HEK293T (cell line): ENCODE measurements around the gene SWSAP1.
"Not testable (repeated sequence)": the region's sequence is repeated elsewhere in the genome, so short reads cannot be mapped to it uniquely, and the experiment has no call there.

Experiments
- CTCF ChIA-PET: fragments of 350-600 bp; formaldehyde crosslinking; extraction: SDS; loops from one replicate; lab custom pipeline; 2021; ENCODE audit warnings: antibody characterized with exemption, inconsistent platforms; lab: Yijun Ruan, JAX
- POLR2A ChIA-PET: fragments of 350-600 bp; formaldehyde crosslinking; extraction: SDS; loops from one replicate; lab custom pipeline; 2020; ENCODE audit warnings: antibody characterized with exemption, inconsistent platforms; lab: Yijun Ruan, JAX
- DNase-seq: peaks from one replicate; pipeline ENCODE4 v3.0.0; 2012; ENCODE audit warnings: mixed read lengths; ENCODE audit errors: extremely low spot score
- ARNT ChIP-seq: fragments of 450-650 bp; IDR thresholded peaks from 2 replicates; pipeline ENCODE4 v1.6.1; 2017; ENCODE audit warnings: mild to moderate bottlenecking
- BHLHE40 ChIP-seq: fragments of 450-650 bp; IDR thresholded peaks from 2 replicates; pipeline ENCODE4 v1.6.1; 2016; ENCODE audit warnings: mild to moderate bottlenecking, moderate library complexity, borderline replicate concordance
- CTBP1 ChIP-seq: fragments of 450-650 bp; IDR thresholded peaks from 2 replicates; pipeline ENCODE4 v1.6.1; 2016; ENCODE audit warnings: borderline replicate concordance
- ELF4 ChIP-seq: fragments of 450-650 bp; IDR thresholded peaks from 2 replicates; pipeline ENCODE4 v1.6.1; 2017; ENCODE audit warnings: antibody characterized with exemption
- FOXA1 ChIP-seq: fragments of 450-650 bp; IDR thresholded peaks from 2 replicates; pipeline ENCODE4 v1.6.1; 2016; ENCODE audit warnings: mild to moderate bottlenecking
- FOXK2 ChIP-seq: fragments of 450-650 bp; IDR thresholded peaks from 2 replicates; pipeline ENCODE4 v1.6.1; 2016; ENCODE audit warnings: mild to moderate bottlenecking
- FOXM1 ChIP-seq: fragments of 450-650 bp; IDR thresholded peaks from 2 replicates; pipeline ENCODE4 v1.6.1; 2017; ENCODE audit warnings: mild to moderate bottlenecking, borderline replicate concordance
- HDGF ChIP-seq: fragments of 450-650 bp; IDR thresholded peaks from 2 replicates; pipeline ENCODE4 v1.6.1; 2017; ENCODE audit warnings: antibody characterized with exemption, borderline replicate concordance
- L3MBTL2 ChIP-seq: fragments of 450-650 bp; conservative IDR thresholded peaks from 2 replicates; pipeline ENCODE4 v1.6.1; 2016; ENCODE audit warnings: mild to moderate bottlenecking
- LEF1 ChIP-seq: fragments of 450-650 bp; IDR thresholded peaks from 2 replicates; pipeline ENCODE4 v1.6.1; 2017; ENCODE audit warnings: mild to moderate bottlenecking, borderline replicate concordance
- NFRKB ChIP-seq: fragments of 450-650 bp; IDR thresholded peaks from 2 replicates; pipeline ENCODE4 v1.6.1; 2016; ENCODE audit warnings: mild to moderate bottlenecking, moderate library complexity
- SP1 ChIP-seq: fragments of 450-650 bp; IDR thresholded peaks from 2 replicates; pipeline ENCODE4 v1.6.1; 2017
- SUZ12 ChIP-seq: fragments of 450-650 bp; IDR thresholded peaks from 2 replicates; pipeline ENCODE4 v1.6.1; 2016; ENCODE audit warnings: mild to moderate bottlenecking
- TARDBP ChIP-seq: fragments of 450-650 bp; IDR thresholded peaks from 2 replicates; pipeline ENCODE4 v1.6.1; 2016
- ZNF384 ChIP-seq: fragments of 450-650 bp; IDR thresholded peaks from 2 replicates; pipeline ENCODE4 v1.6.1; 2016
- TF ChIP-seq, protein P1 (sequence below): fragments of 450-650 bp; IDR thresholded peaks from 2 replicates; pipeline ENCODE4 v1.6.1; 2016

SWSAP1 gene

GRCh38 chr19:11399667-11400066 lies 25.2 kb downstream of the SWSAP1 start:
- DNase-seq = no peak
- POLR2A ChIA-PET = interaction anchor here (0.8 kb wide), 1 partner anchor 9 kb away, joined by 3 read pairs; no protein-coding TSS in a partner anchor
- TF ChIP-seq HDGF (no peak), FOXK2 (no peak), ELF4 (no peak)
- CTCF ChIA-PET = no interaction called here

- ChIA-PET POLR2A (no interaction called here), CTCF (no interaction called here)
- no peak for DNase-seq
- TF ChIP-seq FOXK2 (no peak), LEF1 (no peak), NFRKB (no peak), ELF4 (no peak), FOXM1 (no peak), FOXA1 (no peak), ARNT (no peak), BHLHE40 (no peak), SP1 (no peak)
- TF ChIP-seq, protein P1, sequence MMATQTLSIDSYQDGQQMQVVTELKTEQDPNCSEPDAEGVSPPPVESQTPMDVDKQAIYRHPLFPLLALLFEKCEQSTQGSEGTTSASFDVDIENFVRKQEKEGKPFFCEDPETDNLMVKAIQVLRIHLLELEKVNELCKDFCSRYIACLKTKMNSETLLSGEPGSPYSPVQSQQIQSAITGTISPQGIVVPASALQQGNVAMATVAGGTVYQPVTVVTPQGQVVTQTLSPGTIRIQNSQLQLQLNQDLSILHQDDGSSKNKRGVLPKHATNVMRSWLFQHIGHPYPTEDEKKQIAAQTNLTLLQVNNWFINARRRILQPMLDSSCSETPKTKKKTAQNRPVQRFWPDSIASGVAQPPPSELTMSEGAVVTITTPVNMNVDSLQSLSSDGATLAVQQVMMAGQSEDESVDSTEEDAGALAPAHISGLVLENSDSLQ = no peak
These were observed 26.3 kb downstream of the SWSAP1 start for GRCh38 chr19:11400798-11401197.

- ChIA-PET POLR2A (no interaction called here), CTCF (no interaction called here)
- TF ChIP-seq FOXK2 (no peak), SUZ12 (no peak), LEF1 (no peak), FOXA1 (no peak), HDGF (no peak), CTBP1 (no peak)
- DNase-seq = no peak
These were observed 27.5 kb downstream of the SWSAP1 start for GRCh38 chr19:11401808-11402543.

DNA sequence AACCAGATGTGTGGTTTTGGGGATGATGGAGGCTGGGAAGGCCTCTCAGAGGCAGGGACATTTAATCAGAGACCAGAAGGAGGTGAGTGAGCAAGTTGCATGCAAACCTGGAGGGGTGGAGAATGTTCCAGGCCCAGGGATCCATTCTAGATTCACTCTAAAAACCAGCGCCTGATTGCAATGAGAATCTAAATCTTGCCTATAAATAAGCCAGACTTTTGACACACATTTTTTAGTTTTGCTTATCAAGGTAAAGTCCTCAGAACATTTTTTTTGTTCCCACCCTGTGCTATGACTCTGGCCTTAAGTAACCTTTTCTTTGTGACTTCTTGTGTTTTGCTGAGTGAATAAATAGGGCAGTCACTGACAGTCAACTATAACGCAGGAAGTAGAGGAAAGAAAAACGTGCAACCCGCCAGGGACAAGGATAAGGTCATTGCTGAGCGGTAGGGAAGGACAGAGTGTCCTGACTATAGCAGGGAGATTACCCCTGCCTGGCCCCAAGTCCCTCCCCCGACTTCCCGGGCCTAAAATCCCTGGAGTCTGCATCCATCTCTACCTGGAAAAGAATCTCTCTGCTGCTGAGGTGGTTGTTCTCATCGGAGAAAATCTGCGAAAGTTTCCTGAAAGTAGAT lies 30.2 kb downstream of the SWSAP1 start:
- CTCF ChIA-PET = no interaction called here
- DNase-seq = no peak
- TF ChIP-seq, protein P1 = no peak
- no peak for TF ChIP-seq NFRKB
- no peak for TF ChIP-seq TARDBP
- no peak for TF ChIP-seq CTBP1
- TF ChIP-seq ZNF384 = no peak
- no peak for TF ChIP-seq FOXM1
- TF ChIP-seq HDGF = no peak
- TF ChIP-seq SP1 = no peak
- no peak for TF ChIP-seq FOXA1
- no peak for TF ChIP-seq LEF1
- POLR2A ChIA-PET = no interaction called here

- no peak for DNase-seq
- ChIA-PET POLR2A (no interaction called here), CTCF (no interaction called here)
- TF ChIP-seq CTBP1 = no peak
- no peak for TF ChIP-seq ELF4
- TF ChIP-seq FOXK2 = no peak
- no peak for TF ChIP-seq LEF1
- no peak for TF ChIP-seq SUZ12
- TF ChIP-seq L3MBTL2 = no peak
- TF ChIP-seq, protein P1 = no peak
These were observed 31.6 kb downstream of the SWSAP1 start for GRCh38 chr19:11405846-11406643.

GRCh38 chr19:11406703-11407236 lies 32.3 kb downstream of the SWSAP1 start:
- POLR2A ChIA-PET, DNase-seq, CTCF ChIA-PET: not testable (repeated sequence)
